ENCODE results near the gene SAPCD1.
"Not testable (repeated sequence)": the region's sequence is repeated elsewhere in the genome, so short reads cannot be mapped to it uniquely, and the experiment has no call there.

Gene SAPCD1

GRCh38 chr6:31808599-31808998 is 46.1 kb downstream of the SAPCD1 start:
- Histone ChIP-seq H3K4me1 (ENCODE audit: control insufficient read depth, insufficient read depth, low read length, unreplicated experiment) (peaks cover 12% of the 10 kb centered on the region), H3K79me2 (ENCODE audit: control insufficient read depth, insufficient read depth, low read length, unreplicated experiment) (peaks cover 20% of the 10 kb centered on the region)
- not testable (repeated sequence) for H2AFZ ChIP-seq (ENCODE audit: low read length, unreplicated experiment); H3K36me3 ChIP-seq (ENCODE audit: insufficient read depth, low read length); H3K27me3 ChIP-seq (ENCODE audit: insufficient read depth, low read length); H3K4me3 ChIP-seq (ENCODE audit: low read depth, low read length); H3K27ac ChIP-seq (ENCODE audit: low read depth, low read length)

- Histone ChIP-seq H3K4me1 (ENCODE audit: control insufficient read depth, insufficient read depth, low read length, unreplicated experiment) (peaks cover 9% of the 10 kb centered on the region), H3K27ac (ENCODE audit: low read depth, low read length) (no peak overlapping the region), H3K27me3 (ENCODE audit: insufficient read depth, low read length) (no peaks in the 10 kb centered on the region), H3K4me3 (ENCODE audit: low read depth, low read length) (no peak overlapping the region), H3K36me3 (ENCODE audit: insufficient read depth, low read length) (no peaks in the 10 kb centered on the region), H2AFZ (ENCODE audit: low read length, unreplicated experiment) (no peak overlapping the region), H3K79me2 (ENCODE audit: control insufficient read depth, insufficient read depth, low read length, unreplicated experiment) (no peaks in the 10 kb centered on the region)
Measured at GRCh38 chr6:31811645-31812044, 49.2 kb downstream of the SAPCD1 start.

- Histone ChIP-seq H3K27ac (ENCODE audit: low read depth, low read length) (peak overlapping the region; percentile 50), H2AFZ (ENCODE audit: low read length, unreplicated experiment) (peak overlapping the region; percentile 6), H3K4me3 (ENCODE audit: low read depth, low read length) (peak overlapping the region; percentile 33), H3K36me3 (ENCODE audit: insufficient read depth, low read length) (no peaks in the 10 kb centered on the region), H3K79me2 (ENCODE audit: control insufficient read depth, insufficient read depth, low read length, unreplicated experiment) (peaks cover 4% of the 10 kb centered on the region), H3K27me3 (ENCODE audit: insufficient read depth, low read length) (no peaks in the 10 kb centered on the region), H3K4me1 (ENCODE audit: control insufficient read depth, insufficient read depth, low read length, unreplicated experiment) (peaks cover 9% of the 10 kb centered on the region)
Measured at GRCh38 chr6:31813465-31813849, 51.0 kb downstream of the SAPCD1 start.
